ENCODE measurements around the gene RIT2. TPM values are rescaled to one million over a fixed set of nuclear protein-coding genes. Genes with fewer than 3 reads are reported as not detected.

Gene RIT2
- total RNA-seq (2022; extraction: Qiagen RNA extraction; ENCODE audit: low read depth) = not detected in 5 replicates

DNA sequence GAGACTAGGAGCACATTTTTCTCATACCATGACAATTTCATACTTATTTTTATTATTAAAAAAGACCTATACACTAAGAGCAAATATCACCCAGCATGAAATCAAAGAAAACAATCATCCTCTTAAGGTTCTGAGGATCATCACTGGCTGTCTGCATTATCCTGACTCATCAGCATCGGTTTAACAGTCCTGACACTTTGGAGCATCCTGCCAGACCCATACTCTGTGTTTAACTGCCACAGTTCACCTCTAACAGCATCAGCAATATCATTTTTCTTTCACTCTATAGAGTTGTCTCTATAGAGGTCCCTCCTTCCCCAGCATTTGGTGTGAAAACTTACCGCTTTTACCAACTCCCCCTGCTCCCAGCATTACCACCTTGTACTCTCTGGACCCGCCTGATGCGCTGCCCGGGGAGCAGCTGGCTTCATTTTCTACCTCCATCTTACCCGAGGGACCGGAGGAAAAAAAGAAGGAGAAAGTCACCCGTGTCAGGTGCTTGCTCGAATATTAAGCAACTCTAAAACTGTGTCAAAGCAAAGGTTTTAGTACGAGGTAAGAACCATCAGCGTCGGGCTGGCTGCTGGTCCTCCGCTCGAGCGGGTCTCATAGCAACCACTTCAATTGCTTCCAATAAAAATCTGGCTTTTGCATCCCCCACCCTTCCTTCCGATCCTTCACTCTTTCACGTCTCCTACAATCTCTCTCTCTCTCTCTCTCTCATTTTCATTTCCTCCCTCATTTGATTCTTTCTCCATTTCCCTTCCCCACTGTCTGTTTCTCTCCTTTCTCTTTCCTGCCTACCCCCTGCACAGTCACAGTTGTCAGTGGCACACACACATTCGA lies at the start of gene RIT2:
TSS of gene RIT2 (minus strand) at position 610 of the 846 bp plus-strand sequence.

Other genes starting within 250 kb of the RIT2 start
- gene SYT4, start 161.8 kb upstream of the RIT2 start, total RNA-seq (2022; extraction: Qiagen RNA extraction; ENCODE audit: low read depth) = not detected in 5 replicates

All from A549 treated with ZK216348 at 1 μM for 4 hours (cell line).